HCT116 (cell line): ENCODE measurements around the gene PPP2R5D. TPM values are rescaled to one million over a fixed set of nuclear protein-coding genes. Genes with fewer than 3 reads are reported as not detected.
A peak's percentile ranks its signal among the peaks of the same experiment; 100 is the strongest.

Experiments
- ATAC-seq: fragments of 200-7000 bp; cut with Tn5 transposase; 2 replicates; pipeline ENCODE4 v1.9.1; 2020; ENCODE audit warnings: mild to moderate bottlenecking, moderate library complexity
- BruUV-seq: library from RNA; stranded (reverse); fragments of 400-500 nt; replicated peaks from 2 replicates; lab custom pipeline; 2021; lab: Mats Ljungman, UMichigan
- CTCF ChIA-PET: fragments of 300-600 bp; sonication (Branson Sonifier 250); formaldehyde crosslinking; loops from one replicate; lab custom pipeline; 2021; ENCODE audit warnings: antibody characterized with exemption; lab: Charles Lee
- POLR2A ChIA-PET: fragments of 300-600, 350-600 bp; sonication (Branson Sonifier 250); formaldehyde crosslinking; loops from one replicate; lab custom pipeline; 2021; ENCODE audit warnings: antibody characterized with exemption; lab: Charles Lee
- RAD21 ChIA-PET, 2 experiments: fragments of 300-600 bp; sonication (Branson Sonifier 250); formaldehyde crosslinking; loops; one replicate each; lab custom pipeline; 2023; ENCODE audit warnings: low total read pairs in 2 of 2; ENCODE audit not compliant: uncharacterized antibody in 2 of 2, unreplicated experiment in 2 of 2, low non-redundant PET in 1 of 2; lab: Charles Lee
- DNase-seq: peaks from one replicate; pipeline ENCODE4 v3.0.0-alpha.2; 2010; ENCODE audit warnings: low read depth, low spot score
- H2AFZ ChIP-seq: fragments of 200-600 bp; shearing (Covaris generic), sonication (generic); 2 replicates; pipeline ENCODE4 v1.6.1; 2017; ENCODE audit warnings: low read depth, mixed run types, mixed read lengths, antibody characterized with exemption, low read length; ENCODE audit not compliant: poor library complexity, severe bottlenecking
- H3K27ac ChIP-seq: 2 replicates; pipeline ENCODE4 v1.5.1; 2012; ENCODE audit warnings: low read depth, low read length
- H3K27me3 ChIP-seq: fragments of 200-600 bp; sonication (generic); 2 replicates; pipeline ENCODE4 v1.6.1; 2016; ENCODE audit warnings: mixed run types, low read length, mixed read lengths; ENCODE audit not compliant: insufficient read depth
- H3K36me3 ChIP-seq, 2 experiments: fragments of 200-500 bp in 1 of 2; fragments of 200-600 bp in 1 of 2; sonication (Bioruptor generic) in 1 of 2; sonication (generic) in 1 of 2; 2 replicates each; pipeline versions ENCODE4 v1.5.1 to v1.6.1; 2014 to 2016; ENCODE audit warnings: low read length in 2 of 2, inconsistent platforms in 1 of 2, mixed read lengths in 1 of 2, mixed run types in 1 of 2; ENCODE audit not compliant: insufficient read depth in 2 of 2, control insufficient read depth in 1 of 2
- H3K4me1 ChIP-seq, 2 experiments: fragments of 200-600 bp in 1 of 2; sonication (generic) in 1 of 2; 2 replicates each; pipeline versions ENCODE4 v1.5.1 to v1.6.1; 2012 to 2017; ENCODE audit warnings: low read length in 2 of 2, inconsistent platforms in 1 of 2, mild to moderate bottlenecking in 1 of 2, mixed read lengths in 1 of 2, mixed run types in 1 of 2, moderate library complexity in 1 of 2; ENCODE audit not compliant: insufficient read depth in 2 of 2, control insufficient read depth in 1 of 2
- H3K4me2 ChIP-seq: fragments of 200-600 bp; sonication (generic); 2 replicates; pipeline ENCODE4 v1.6.1; 2017; ENCODE audit warnings: mixed run types, low read length, mixed read lengths
- H3K4me3 ChIP-seq, 2 experiments: fragments of 200-600 bp in 1 of 2; sonication (generic) in 1 of 2; replicated peaks in 1 of 2; 2 replicates each; pipeline ENCODE4 v1.5.1; 2011 to 2016; ENCODE audit warnings: low read length in 2 of 2, control low read depth in 1 of 2, low read depth in 1 of 2, mild to moderate bottlenecking in 1 of 2, mixed read lengths in 1 of 2, mixed run types in 1 of 2
- H3K79me2 ChIP-seq: fragments of 200-600 bp; sonication (generic); 2 replicates; pipeline ENCODE4 v1.6.1; 2017; ENCODE audit warnings: mild to moderate bottlenecking, mixed run types, low read length, moderate library complexity, mixed read lengths; ENCODE audit not compliant: insufficient read depth
- H3K9ac ChIP-seq: fragments of 200-600 bp; sonication (generic); 2 replicates; pipeline ENCODE4 v1.6.1; 2016; ENCODE audit warnings: low read length, mixed read lengths
- H3K9me2 ChIP-seq: fragments of 200-600 bp; sonication (generic), shearing (Covaris generic); 2 replicates; pipeline ENCODE4 v1.6.1; 2017; ENCODE audit warnings: mixed run types, mild to moderate bottlenecking, moderate library complexity; ENCODE audit not compliant: insufficient read depth
- H3K9me3 ChIP-seq, 2 experiments: fragments of 200-500 bp in 1 of 2; fragments of 200-600 bp in 1 of 2; sonication (Bioruptor generic) in 1 of 2; sonication (generic) in 1 of 2; 2 replicates each; pipeline ENCODE4 v1.6.1; 2014 to 2017; ENCODE audit warnings: low read length in 2 of 2, mixed read lengths in 2 of 2, inconsistent platforms in 1 of 2, low read depth in 1 of 2, mild to moderate bottlenecking in 1 of 2, mixed run types in 1 of 2, moderate library complexity in 1 of 2; ENCODE audit not compliant: control insufficient read depth in 1 of 2, insufficient read depth in 1 of 2
- H4K20me1 ChIP-seq: fragments of 200-600 bp; sonication (generic), shearing (Covaris generic); 2 replicates; pipeline ENCODE4 v1.6.1; 2017; ENCODE audit warnings: mixed run types, mild to moderate bottlenecking, moderate library complexity; ENCODE audit not compliant: insufficient read depth
- CEBPB ChIP-seq: IDR thresholded peaks from 2 replicates; pipeline ENCODE4 v1.6.1; 2012; ENCODE audit warnings: low read depth
- ELF1 ChIP-seq: IDR thresholded peaks from 2 replicates; pipeline ENCODE4 v1.6.1; 2012; ENCODE audit warnings: low read depth, borderline replicate concordance
- EZH2phosphoT487 ChIP-seq: fragments of 200-600 bp; IDR thresholded peaks from 2 replicates; pipeline ENCODE4 v1.6.1; 2018; ENCODE audit warnings: antibody characterized with exemption, borderline replicate concordance
- FOSL1 ChIP-seq: IDR thresholded peaks from 2 replicates; pipeline ENCODE4 v1.6.1; 2012; ENCODE audit warnings: low read depth
- POLR2A ChIP-seq: IDR thresholded peaks from 2 replicates; pipeline ENCODE4 v1.7.0; 2011; ENCODE audit warnings: borderline replicate concordance; ENCODE audit not compliant: insufficient read depth, insufficient read length; ENCODE audit errors: extremely low read depth
- RAD21 ChIP-seq: IDR thresholded peaks from 2 replicates; pipeline ENCODE4 v1.6.1; 2012; ENCODE audit warnings: low read depth, mild to moderate bottlenecking
- SIN3A ChIP-seq: IDR thresholded peaks from 2 replicates; pipeline ENCODE4 v1.6.1; 2012; ENCODE audit warnings: low read depth
- SP1 ChIP-seq: IDR thresholded peaks from 2 replicates; pipeline ENCODE4 v1.6.1; 2012; ENCODE audit warnings: low read depth
- SRF ChIP-seq: IDR thresholded peaks from 2 replicates; pipeline ENCODE4 v1.6.1; 2012; ENCODE audit warnings: low read depth
- TCF7L2 ChIP-seq: IDR thresholded peaks from 2 replicates; pipeline ENCODE4 v1.7.0; 2011; ENCODE audit warnings: borderline replicate concordance, inconsistent platforms; ENCODE audit not compliant: insufficient read depth, insufficient read length; ENCODE audit errors: extremely low read depth
- YY1 ChIP-seq: IDR thresholded peaks from 2 replicates; pipeline ENCODE4 v1.6.1; 2011; ENCODE audit warnings: low read length, low read depth, moderate library complexity, mild to moderate bottlenecking; ENCODE audit not compliant: insufficient replicate concordance; ENCODE audit errors: extremely low read depth
- ZFX ChIP-seq: fragments of 450-650 bp; IDR thresholded peaks from 2 replicates; pipeline ENCODE4 v1.6.1; 2017
- ZNF274 ChIP-seq: fragments of 200-500 bp; sonication (Bioruptor generic); IDR thresholded peaks from 2 replicates; pipeline ENCODE4 v1.6.1; 2014; ENCODE audit warnings: mild to moderate bottlenecking, low read depth, low read length, inconsistent platforms
- intact Hi-C: fragments of 100-400 bp; cut with micrococcal nuclease; formaldehyde crosslinking; loops from 2 replicates; pipeline ENCODE4 v1.10.0; 2022
- total RNA-seq: library from RNA; stranded (reverse); gene quantifications from one replicate; pipeline ENCODE4 v1.2.1, GENCODE V29; 2021; ENCODE audit not compliant: unreplicated experiment
- TF ChIP-seq, protein P1 (sequence below): IDR thresholded peaks from 2 replicates; pipeline ENCODE4 v1.6.1; 2011; ENCODE audit warnings: mild to moderate bottlenecking, low read length, moderate library complexity; ENCODE audit not compliant: insufficient replicate concordance; ENCODE audit errors: extremely low read depth
- TF ChIP-seq, protein P2 (sequence below): IDR thresholded peaks from 2 replicates; pipeline ENCODE4 v1.6.1; 2012
- TF ChIP-seq, protein P3 (sequence below): IDR thresholded peaks from 2 replicates; pipeline ENCODE4 v1.6.1; 2012; ENCODE audit warnings: low read depth

PPP2R5D gene
- total RNA-seq, 1 experiment from 2014 or later: 49.6 TPM

DNA sequence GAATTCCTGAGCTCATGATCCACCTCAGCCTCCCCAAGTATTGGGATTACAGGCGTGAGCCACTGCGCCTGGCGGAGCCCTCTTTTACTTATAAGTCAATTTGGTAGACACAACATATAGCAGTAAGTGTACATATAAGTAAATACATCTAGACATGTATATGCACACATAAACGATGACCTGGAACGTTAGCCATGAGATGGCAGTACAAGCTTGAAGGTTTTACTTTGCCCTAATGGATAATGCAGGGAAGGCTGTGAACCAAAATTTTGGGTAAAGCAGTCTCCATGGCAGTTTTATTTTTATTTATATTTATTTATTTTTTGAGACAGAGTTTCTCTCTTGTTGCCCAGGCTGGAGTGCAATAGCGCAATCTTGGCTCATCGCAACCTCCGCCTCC is 26.2 kb upstream of the PPP2R5D start:
- intact Hi-C loops: no loop called here
- RAD21 ChIA-PET: no interaction called here
- peaks cover 10 to 17% of the 10 kb centered on the region in 2 experiments for H3K4me1 ChIP-seq
- DNase-seq (no peak), ATAC-seq (no peak)
- no TSS peak for BruUV-seq
- H3K4me3 ChIP-seq: no peak overlapping the region
- no peaks in the 10 kb centered on the region for H3K36me3 ChIP-seq
- no peaks in the 10 kb centered on the region for H3K79me2 ChIP-seq
- H3K27ac ChIP-seq: no peak overlapping the region
- H3K4me2 ChIP-seq: no peak overlapping the region
- POLR2A ChIA-PET: no interaction called here
- no peak overlapping the region for H3K9ac ChIP-seq
- H3K27me3 ChIP-seq: no peaks in the 10 kb centered on the region
- no peak overlapping the region for H2AFZ ChIP-seq
- no peaks in the 10 kb centered on the region; the same call in 1 of the 2 replicates for H4K20me1 ChIP-seq
- CTCF ChIA-PET: no interaction called here
- H3K9me2 ChIP-seq: no peaks in the 10 kb centered on the region
- no peaks in the 10 kb centered on the region for H3K9me3 ChIP-seq
- TF ChIP-seq ELF1: no peak
- TF ChIP-seq YY1: no peak
- TF ChIP-seq ZFX: no peak
- TF ChIP-seq, protein P1, sequence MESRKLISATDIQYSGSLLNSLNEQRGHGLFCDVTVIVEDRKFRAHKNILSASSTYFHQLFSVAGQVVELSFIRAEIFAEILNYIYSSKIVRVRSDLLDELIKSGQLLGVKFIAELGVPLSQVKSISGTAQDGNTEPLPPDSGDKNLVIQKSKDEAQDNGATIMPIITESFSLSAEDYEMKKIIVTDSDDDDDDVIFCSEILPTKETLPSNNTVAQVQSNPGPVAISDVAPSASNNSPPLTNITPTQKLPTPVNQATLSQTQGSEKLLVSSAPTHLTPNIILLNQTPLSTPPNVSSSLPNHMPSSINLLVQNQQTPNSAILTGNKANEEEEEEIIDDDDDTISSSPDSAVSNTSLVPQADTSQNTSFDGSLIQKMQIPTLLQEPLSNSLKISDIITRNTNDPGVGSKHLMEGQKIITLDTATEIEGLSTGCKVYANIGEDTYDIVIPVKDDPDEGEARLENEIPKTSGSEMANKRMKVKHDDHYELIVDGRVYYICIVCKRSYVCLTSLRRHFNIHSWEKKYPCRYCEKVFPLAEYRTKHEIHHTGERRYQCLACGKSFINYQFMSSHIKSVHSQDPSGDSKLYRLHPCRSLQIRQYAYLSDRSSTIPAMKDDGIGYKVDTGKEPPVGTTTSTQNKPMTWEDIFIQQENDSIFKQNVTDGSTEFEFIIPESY: no peak
- no peak for TF ChIP-seq SIN3A
- TF ChIP-seq POLR2A: no peak
- peak; percentile 37; the same call in 1 of the 2 replicates for TF ChIP-seq RAD21
- no peak for TF ChIP-seq EZH2phosphoT487

DNA sequence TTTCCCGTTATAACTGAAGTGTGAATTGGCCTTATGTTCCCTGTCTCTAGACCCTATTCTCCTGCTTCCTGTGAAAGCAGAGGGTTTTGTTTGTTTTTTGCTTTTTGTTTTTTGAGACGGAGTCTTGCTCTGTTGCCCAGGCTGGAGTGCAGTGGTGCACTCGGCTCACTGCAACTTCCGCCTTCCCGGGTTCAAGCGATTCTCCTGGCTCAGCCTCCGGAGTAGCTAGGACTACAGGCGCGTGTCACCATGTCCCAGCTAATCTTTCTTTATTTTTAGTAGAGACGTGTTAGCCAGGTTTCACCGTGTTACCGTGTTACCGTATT is 24.5 kb upstream of the PPP2R5D start:
- CTCF ChIA-PET: interaction anchor here (1.4 kb wide), 1 partner anchor 11 kb away, joined by 3 read pairs; no protein-coding TSS in a partner anchor
- no TSS peak for BruUV-seq
- DNase-seq: no peak
- Histone ChIP-seq H4K20me1 (no peaks in the 10 kb centered on the region), H3K4me3 (peak overlapping the region; percentile 50 to 65), H3K4me2 (peak overlapping the region; percentile 99), H3K9me2 (no peaks in the 10 kb centered on the region), H3K9ac (peak overlapping the region; percentile 51; the same call in 1 of the 2 replicates), H3K79me2 (no peaks in the 10 kb centered on the region), H3K36me3 (no peaks in the 10 kb centered on the region), H3K9me3 (no peaks in the 10 kb centered on the region), H3K4me1 (peaks cover 10 to 17% of the 10 kb centered on the region in 2 experiments), H2AFZ (no peak overlapping the region), H3K27me3 (no peaks in the 10 kb centered on the region), H3K27ac (no peak overlapping the region)
- ATAC-seq: no peak; the same call in 1 of the 2 replicates
- POLR2A ChIA-PET: no interaction called here
- intact Hi-C loops: loop anchor here (5.0 kb wide), 1 partner anchor 182 kb away; no protein-coding TSS in a partner anchor
- RAD21 ChIA-PET: no interaction called here
- TF ChIP-seq, protein P2, sequence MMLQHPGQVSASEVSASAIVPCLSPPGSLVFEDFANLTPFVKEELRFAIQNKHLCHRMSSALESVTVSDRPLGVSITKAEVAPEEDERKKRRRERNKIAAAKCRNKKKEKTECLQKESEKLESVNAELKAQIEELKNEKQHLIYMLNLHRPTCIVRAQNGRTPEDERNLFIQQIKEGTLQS: no peak
- no peak for TF ChIP-seq EZH2phosphoT487
- no peak for TF ChIP-seq TCF7L2
- TF ChIP-seq, protein P3, sequence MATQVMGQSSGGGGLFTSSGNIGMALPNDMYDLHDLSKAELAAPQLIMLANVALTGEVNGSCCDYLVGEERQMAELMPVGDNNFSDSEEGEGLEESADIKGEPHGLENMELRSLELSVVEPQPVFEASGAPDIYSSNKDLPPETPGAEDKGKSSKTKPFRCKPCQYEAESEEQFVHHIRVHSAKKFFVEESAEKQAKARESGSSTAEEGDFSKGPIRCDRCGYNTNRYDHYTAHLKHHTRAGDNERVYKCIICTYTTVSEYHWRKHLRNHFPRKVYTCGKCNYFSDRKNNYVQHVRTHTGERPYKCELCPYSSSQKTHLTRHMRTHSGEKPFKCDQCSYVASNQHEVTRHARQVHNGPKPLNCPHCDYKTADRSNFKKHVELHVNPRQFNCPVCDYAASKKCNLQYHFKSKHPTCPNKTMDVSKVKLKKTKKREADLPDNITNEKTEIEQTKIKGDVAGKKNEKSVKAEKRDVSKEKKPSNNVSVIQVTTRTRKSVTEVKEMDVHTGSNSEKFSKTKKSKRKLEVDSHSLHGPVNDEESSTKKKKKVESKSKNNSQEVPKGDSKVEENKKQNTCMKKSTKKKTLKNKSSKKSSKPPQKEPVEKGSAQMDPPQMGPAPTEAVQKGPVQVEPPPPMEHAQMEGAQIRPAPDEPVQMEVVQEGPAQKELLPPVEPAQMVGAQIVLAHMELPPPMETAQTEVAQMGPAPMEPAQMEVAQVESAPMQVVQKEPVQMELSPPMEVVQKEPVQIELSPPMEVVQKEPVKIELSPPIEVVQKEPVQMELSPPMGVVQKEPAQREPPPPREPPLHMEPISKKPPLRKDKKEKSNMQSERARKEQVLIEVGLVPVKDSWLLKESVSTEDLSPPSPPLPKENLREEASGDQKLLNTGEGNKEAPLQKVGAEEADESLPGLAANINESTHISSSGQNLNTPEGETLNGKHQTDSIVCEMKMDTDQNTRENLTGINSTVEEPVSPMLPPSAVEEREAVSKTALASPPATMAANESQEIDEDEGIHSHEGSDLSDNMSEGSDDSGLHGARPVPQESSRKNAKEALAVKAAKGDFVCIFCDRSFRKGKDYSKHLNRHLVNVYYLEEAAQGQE: no peak
- TF ChIP-seq SIN3A: no peak
- no peak for TF ChIP-seq SP1
- no peak for TF ChIP-seq CEBPB
- TF ChIP-seq ZNF274: no peak
- TF ChIP-seq RAD21: no peak
- TF ChIP-seq SRF: no peak
- no peak for TF ChIP-seq FOSL1
